RWPE2 (cell line): Measurements from ENCODE around the gene DOCK7.

ENCODE experiments used
- ATAC-seq: fragments of 200-7000 bp; cut with Tn5 transposase; 3 replicates; pipeline ENCODE4 v1.9.1; 2021; ENCODE audit warnings: low read depth
- DNase-seq: peaks from one replicate; pipeline ENCODE4 v3.0.0-alpha.2; 2020; ENCODE audit warnings: low spot score
- H3K27ac ChIP-seq: fragments of 450-650 bp; 2 replicates; pipeline ENCODE4 v1.5.1; 2017; ENCODE audit warnings: mild to moderate bottlenecking; ENCODE audit not compliant: poor library complexity, severe bottlenecking
- H3K27me3 ChIP-seq: fragments of 250-450 bp; sonication (Bioruptor Pico); 2 replicates; pipeline ENCODE4 v1.5.1; 2021; ENCODE audit warnings: mild to moderate bottlenecking, moderate library complexity; ENCODE audit not compliant: insufficient read depth, poor library complexity, severe bottlenecking
- H3K36me3 ChIP-seq: fragments of 250-450 bp; sonication (Bioruptor Pico); 2 replicates; pipeline ENCODE4 v1.5.1; 2020; ENCODE audit warnings: low read depth, mild to moderate bottlenecking, moderate library complexity
- H3K4me1 ChIP-seq: fragments of 250-450 bp; sonication (Bioruptor Pico); 2 replicates; pipeline ENCODE4 v1.5.1; 2021; ENCODE audit warnings: mild to moderate bottlenecking, moderate library complexity; ENCODE audit not compliant: insufficient read depth, poor library complexity, severe bottlenecking
- H3K4me3 ChIP-seq: fragments of 250-450 bp; sonication (Bioruptor Pico); 2 replicates; pipeline ENCODE4 v1.5.1; 2021; ENCODE audit warnings: mild to moderate bottlenecking, moderate library complexity; ENCODE audit not compliant: severe bottlenecking
- H3K9me3 ChIP-seq: fragments of 250-450 bp; sonication (Bioruptor Pico); 2 replicates; pipeline ENCODE4 v1.5.1; 2021; ENCODE audit warnings: mild to moderate bottlenecking, moderate library complexity; ENCODE audit not compliant: severe bottlenecking
- TF ChIP-seq, protein P1 (sequence below): fragments of 450-650 bp; IDR thresholded peaks from one replicate; pipeline ENCODE4 v1.5.1; 2017; ENCODE audit warnings: mild to moderate bottlenecking, moderate library complexity; ENCODE audit not compliant: poor library complexity, severe bottlenecking

Gene DOCK7

DNA sequence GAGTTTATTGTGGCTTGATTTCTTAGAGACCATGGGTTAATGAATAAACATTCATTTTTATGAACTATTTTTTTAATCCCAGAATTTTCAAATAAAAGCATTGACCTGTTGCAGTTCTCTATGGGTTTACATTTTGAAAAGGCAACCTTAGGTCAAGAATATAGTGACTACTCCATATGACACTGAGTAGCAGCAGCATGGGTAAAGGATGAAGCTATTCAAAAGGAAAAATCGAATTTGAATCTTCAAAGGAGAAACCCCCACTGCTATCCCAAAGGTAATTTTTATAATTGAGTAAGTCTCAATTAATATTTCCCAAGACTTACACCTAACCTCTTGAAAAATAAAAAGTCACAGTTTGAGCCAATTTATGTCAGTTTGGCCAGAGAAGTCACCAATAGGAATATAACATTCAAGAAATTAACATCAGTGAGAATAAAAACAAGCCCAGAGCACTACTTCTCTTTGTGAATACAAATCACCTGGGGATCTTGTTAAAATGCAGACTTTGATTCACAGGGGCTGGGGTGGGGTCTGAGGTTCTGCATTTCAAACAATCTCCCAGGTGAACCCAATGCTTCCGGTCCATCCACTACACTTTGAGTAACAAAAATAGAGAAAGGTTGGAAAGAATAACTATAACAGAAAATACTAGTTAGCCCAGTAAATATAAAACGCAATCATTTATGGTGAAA is 211.5 kb downstream of the DOCK7 start:
- Histone ChIP-seq H3K27me3 (no peaks in the 10 kb centered on the region), H3K9me3 (no peaks in the 10 kb centered on the region), H3K27ac (no peak overlapping the region), H3K4me1 (no peaks in the 10 kb centered on the region), H3K4me3 (no peak overlapping the region), H3K36me3 (peaks cover 36% of the 10 kb centered on the region)
- TF ChIP-seq, protein P1, sequence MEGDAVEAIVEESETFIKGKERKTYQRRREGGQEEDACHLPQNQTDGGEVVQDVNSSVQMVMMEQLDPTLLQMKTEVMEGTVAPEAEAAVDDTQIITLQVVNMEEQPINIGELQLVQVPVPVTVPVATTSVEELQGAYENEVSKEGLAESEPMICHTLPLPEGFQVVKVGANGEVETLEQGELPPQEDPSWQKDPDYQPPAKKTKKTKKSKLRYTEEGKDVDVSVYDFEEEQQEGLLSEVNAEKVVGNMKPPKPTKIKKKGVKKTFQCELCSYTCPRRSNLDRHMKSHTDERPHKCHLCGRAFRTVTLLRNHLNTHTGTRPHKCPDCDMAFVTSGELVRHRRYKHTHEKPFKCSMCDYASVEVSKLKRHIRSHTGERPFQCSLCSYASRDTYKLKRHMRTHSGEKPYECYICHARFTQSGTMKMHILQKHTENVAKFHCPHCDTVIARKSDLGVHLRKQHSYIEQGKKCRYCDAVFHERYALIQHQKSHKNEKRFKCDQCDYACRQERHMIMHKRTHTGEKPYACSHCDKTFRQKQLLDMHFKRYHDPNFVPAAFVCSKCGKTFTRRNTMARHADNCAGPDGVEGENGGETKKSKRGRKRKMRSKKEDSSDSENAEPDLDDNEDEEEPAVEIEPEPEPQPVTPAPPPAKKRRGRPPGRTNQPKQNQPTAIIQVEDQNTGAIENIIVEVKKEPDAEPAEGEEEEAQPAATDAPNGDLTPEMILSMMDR: no peak
- no peak for DNase-seq
- no peak for ATAC-seq

DNA sequence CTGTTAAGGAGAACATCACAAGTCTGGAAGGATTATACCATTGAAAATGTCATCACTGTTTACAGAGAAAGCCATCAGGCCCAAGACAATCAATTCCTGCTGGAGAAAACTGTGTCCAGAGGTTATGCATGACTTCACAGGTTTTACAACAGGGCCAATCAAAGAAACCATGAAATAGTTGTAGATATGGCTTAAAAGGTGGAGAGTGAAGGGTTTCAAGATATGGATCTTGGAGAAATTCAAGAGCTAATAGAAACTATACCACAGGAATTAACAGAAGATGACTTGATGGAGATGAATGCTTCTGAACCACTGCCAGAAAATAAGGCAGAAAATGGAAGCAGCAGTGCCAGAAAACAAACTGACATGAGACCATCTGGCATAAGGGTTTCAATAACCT is 221.1 kb downstream of the DOCK7 start:
- H3K27me3 ChIP-seq: no peaks in the 10 kb centered on the region

GRCh38 chr1:62462370-62462769 is 225.8 kb downstream of the DOCK7 start:
- no peak overlapping the region for H3K27ac ChIP-seq
- DNase-seq (no peak), ATAC-seq (no peak)
- peaks cover 11% of the 10 kb centered on the region; the same call in 1 of the 2 replicates for H3K36me3 ChIP-seq
- no peaks in the 10 kb centered on the region for H3K4me1 ChIP-seq
- no peaks in the 10 kb centered on the region for H3K27me3 ChIP-seq
- TF ChIP-seq, protein P1: no peak
- no peak overlapping the region for H3K4me3 ChIP-seq
- H3K9me3 ChIP-seq: no peaks in the 10 kb centered on the region

More for the DNA sequence above, 221.1 kb downstream of the DOCK7 start:
- Histone ChIP-seq H3K36me3 (peaks cover 18% of the 10 kb centered on the region), H3K27ac (no peak overlapping the region), H3K4me3 (no peak overlapping the region), H3K9me3 (no peaks in the 10 kb centered on the region), H3K4me1 (no peaks in the 10 kb centered on the region)
- TF ChIP-seq, protein P1: no peak
- ATAC-seq (no peak), DNase-seq (no peak)

- DNase-seq: no peak
- H3K36me3 ChIP-seq: peaks cover 32% of the 10 kb centered on the region
- H3K4me1 ChIP-seq: no peaks in the 10 kb centered on the region
- no peak for ATAC-seq
- H3K4me3 ChIP-seq: no peak overlapping the region
- no peak overlapping the region for H3K27ac ChIP-seq
- no peaks in the 10 kb centered on the region for H3K27me3 ChIP-seq
- TF ChIP-seq, protein P1: no peak
- H3K9me3 ChIP-seq: no peaks in the 10 kb centered on the region
Observed at GRCh38 chr1:62457955-62458354, 230.2 kb downstream of the DOCK7 start.

- H3K36me3 ChIP-seq: peaks cover 82% of the 10 kb centered on the region
- peak; percentile 74 for ATAC-seq
Observed at GRCh38 chr1:62452951-62453350, 235.2 kb downstream of the DOCK7 start.

More at GRCh38 chr1:62452951-62453350, 235.2 kb downstream of the DOCK7 start:
- Histone ChIP-seq H3K27ac (no peak overlapping the region), H3K27me3 (no peaks in the 10 kb centered on the region), H3K9me3 (no peaks in the 10 kb centered on the region), H3K4me3 (no peak overlapping the region), H3K4me1 (no peaks in the 10 kb centered on the region)
- TF ChIP-seq, protein P1: no peak
- DNase-seq: no peak
